Stimulated activated naive CD8-positive, alpha-beta T cell treated with anti-CD3 and anti-CD28 coated beads, Interleukin-15, Interleukin-2, amounts not matched to agents 100 U/mL and 50 U/mL, for 24 hours (primary cell): ENCODE measurements around the gene HOXA1.

Experiments used
- ATAC-seq: fragments of 150-1000 bp; cut with Tn5 transposase; one replicate; pipeline ENCODE4 v1.10.0; 2021
- DNase-seq: peaks from one replicate; pipeline ENCODE4 v3.0.0; 2021

The HOXA1 gene

GRCh38 chr7:27116962-27117886, 21.4 kb upstream of the HOXA1 start:
- ATAC-seq (no peak), DNase-seq (no peak)

GRCh38 chr7:27116031-27116961, 20.5 kb upstream of the HOXA1 start:
- DNase-seq (no peak), ATAC-seq (no peak)

- no peak for DNase-seq
- no peak for ATAC-seq
Measured at GRCh38 chr7:27115221-27116026, 19.6 kb upstream of the HOXA1 start.

GRCh38 chr7:27114881-27115220, 19.1 kb upstream of the HOXA1 start:
- no peak for ATAC-seq
- no peak for DNase-seq

- no peak for DNase-seq
- no peak for ATAC-seq
Measured at GRCh38 chr7:27113991-27114769, 18.4 kb upstream of the HOXA1 start.

GRCh38 chr7:27112955-27113949, 17.5 kb upstream of the HOXA1 start:
- ATAC-seq, result no peak
- DNase-seq, result no peak

- DNase-seq (no peak), ATAC-seq (no peak)
Measured at GRCh38 chr7:27112361-27112760, 16.6 kb upstream of the HOXA1 start.

GRCh38 chr7:27111751-27112277, 16.0 kb upstream of the HOXA1 start:
- no peak for ATAC-seq
- DNase-seq, result no peak

GRCh38 chr7:27111042-27111750, 15.4 kb upstream of the HOXA1 start:
- no peak for DNase-seq
- no peak for ATAC-seq

GRCh38 chr7:27110186-27111031, 14.6 kb upstream of the HOXA1 start:
- ATAC-seq (no peak), DNase-seq (no peak)

GRCh38 chr7:27109466-27110185, 13.8 kb upstream of the HOXA1 start:
- DNase-seq (no peak), ATAC-seq (no peak)

GRCh38 chr7:27108390-27109127, 12.8 kb upstream of the HOXA1 start:
- DNase-seq, result no peak

GRCh38 chr7:27107391-27108381, 11.9 kb upstream of the HOXA1 start:
- DNase-seq (no peak), ATAC-seq (no peak)

More at GRCh38 chr7:27108390-27109127, 12.8 kb upstream of the HOXA1 start:
- ATAC-seq, result no peak

GRCh38 chr7:27106901-27107240, 11.1 kb upstream of the HOXA1 start:
- ATAC-seq, result no peak
- DNase-seq, result no peak

- no peak for DNase-seq
- ATAC-seq, result no peak
Measured at GRCh38 chr7:27106181-27106900, 10.5 kb upstream of the HOXA1 start.
